ENCODE measurements around the gene PSORS1C2. TPM values are rescaled to one million over a fixed set of nuclear protein-coding genes. Genes with fewer than 3 reads are reported as not detected.

Gene PSORS1C2
- total RNA-seq, 1 donor from 2014 or later: not detected

DNA sequence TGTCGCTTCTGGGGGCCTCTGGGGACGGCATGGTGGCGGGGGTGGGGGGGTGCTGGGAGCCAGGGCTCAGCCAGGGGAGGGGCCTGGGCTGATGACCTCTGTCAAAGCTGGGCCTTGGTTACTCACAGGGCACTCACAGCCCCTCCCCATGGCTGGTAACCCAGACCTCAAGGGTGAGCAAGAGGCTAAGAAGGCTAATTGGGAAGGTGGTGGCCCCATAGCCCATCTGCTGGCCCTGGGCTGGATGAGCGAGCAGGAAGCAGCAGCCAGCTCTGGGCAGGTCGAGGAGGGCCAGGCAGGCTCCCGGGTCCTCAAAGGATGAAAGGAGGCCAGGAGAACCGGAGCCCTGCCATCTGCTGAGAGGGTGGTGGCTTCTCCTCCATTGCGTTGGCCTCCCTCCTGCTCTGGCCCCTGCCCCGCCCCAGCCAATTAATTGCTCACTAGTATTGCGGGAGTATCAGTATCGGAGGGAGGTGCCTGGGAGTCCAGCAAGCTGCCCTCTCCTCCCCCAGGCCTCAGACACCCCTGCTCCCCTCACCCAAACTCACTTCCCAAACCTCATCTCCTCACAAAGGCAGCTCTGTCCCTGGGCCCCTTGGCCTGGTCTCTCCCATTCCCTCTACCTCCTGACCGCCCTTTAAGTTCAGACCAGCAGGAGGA, 17.6 kb downstream of the PSORS1C2 start:
- CTCF ChIA-PET: no interaction called here
- H3K36me3 Mint-ChIP-seq (ENCODE audit: low read depth): no peaks in the 10 kb centered on the region
- TF ChIP-seq, protein P1, sequence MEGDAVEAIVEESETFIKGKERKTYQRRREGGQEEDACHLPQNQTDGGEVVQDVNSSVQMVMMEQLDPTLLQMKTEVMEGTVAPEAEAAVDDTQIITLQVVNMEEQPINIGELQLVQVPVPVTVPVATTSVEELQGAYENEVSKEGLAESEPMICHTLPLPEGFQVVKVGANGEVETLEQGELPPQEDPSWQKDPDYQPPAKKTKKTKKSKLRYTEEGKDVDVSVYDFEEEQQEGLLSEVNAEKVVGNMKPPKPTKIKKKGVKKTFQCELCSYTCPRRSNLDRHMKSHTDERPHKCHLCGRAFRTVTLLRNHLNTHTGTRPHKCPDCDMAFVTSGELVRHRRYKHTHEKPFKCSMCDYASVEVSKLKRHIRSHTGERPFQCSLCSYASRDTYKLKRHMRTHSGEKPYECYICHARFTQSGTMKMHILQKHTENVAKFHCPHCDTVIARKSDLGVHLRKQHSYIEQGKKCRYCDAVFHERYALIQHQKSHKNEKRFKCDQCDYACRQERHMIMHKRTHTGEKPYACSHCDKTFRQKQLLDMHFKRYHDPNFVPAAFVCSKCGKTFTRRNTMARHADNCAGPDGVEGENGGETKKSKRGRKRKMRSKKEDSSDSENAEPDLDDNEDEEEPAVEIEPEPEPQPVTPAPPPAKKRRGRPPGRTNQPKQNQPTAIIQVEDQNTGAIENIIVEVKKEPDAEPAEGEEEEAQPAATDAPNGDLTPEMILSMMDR (IDR thresholded peaks at IDR 0.05): no peak
- H3K27me3 Mint-ChIP-seq: peaks cover 16% of the 10 kb centered on the region
- no peak overlapping the region for H3K27ac Mint-ChIP-seq
- H3K4me3 Mint-ChIP-seq: no peak overlapping the region
- no peaks in the 10 kb centered on the region for H3K9me3 Mint-ChIP-seq
- intact Hi-C loops (cut with micrococcal nuclease): no loop called here
- POLR2A ChIA-PET: no interaction called here
- ATAC-seq (ENCODE audit: low read depth) (no peak), DNase-seq (no peak)
- no peaks in the 10 kb centered on the region for H3K4me1 Mint-ChIP-seq

DNA sequence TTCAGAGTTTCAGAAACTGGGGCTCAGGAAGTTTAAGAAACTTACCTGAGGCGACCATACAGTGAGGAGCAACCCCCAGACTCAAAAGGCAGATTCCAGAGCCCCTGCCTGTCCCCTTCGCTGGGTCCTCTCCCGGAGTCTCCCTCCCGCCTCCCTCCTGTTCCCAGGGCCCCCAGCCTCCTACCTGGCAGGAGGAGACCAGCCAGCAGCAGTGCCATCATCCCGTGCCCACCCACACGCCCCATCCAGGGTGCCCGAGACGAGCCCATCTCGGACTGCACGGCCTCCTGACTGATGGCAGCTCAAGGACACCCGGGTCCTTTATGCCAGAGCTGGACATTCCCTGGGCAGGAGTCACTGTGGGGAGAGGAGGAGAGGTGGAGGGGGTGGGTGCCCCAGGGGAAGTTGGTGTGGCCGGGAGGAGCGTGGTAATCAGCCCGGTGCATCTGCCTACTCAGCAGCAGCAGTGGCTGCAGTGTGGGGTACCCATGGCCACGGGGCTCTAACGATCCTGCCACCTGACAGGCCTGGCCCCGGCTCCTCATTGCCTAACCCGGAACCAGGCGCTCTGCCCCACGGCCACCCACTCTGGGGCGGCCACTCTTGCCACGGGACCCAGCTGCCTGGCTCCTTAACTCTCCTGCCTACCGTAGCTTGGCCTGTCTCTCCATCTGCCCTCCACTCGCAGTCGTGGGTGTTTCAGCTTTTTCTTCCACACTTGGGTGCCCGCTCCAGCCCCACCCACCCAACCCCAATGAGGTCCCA, 18.5 kb downstream of the PSORS1C2 start, which contains the start of gene CDSN:
CDSN (minus strand) TSS at position 296 of the 765 bp plus-strand sequence; CDS start at position 269, 27 bp downstream.
- Mint-ChIP-seq H3K36me3 (ENCODE audit: low read depth) (no peaks in the 10 kb centered on the region), H3K4me3 (no peak within 1 kb of the TSS), H3K9me3 (no peaks in the 10 kb centered on the region), H3K4me1 (peaks cover 3% of the 10 kb centered on the region), H3K27me3 (peaks cover 16% of the 10 kb centered on the region), H3K27ac (no peak within 1 kb of the TSS)
- ChIA-PET POLR2A (no interaction called here), CTCF (no interaction called here)
- TF ChIP-seq, protein P1 (IDR thresholded peaks at IDR 0.05): no peak
- intact Hi-C loops (cut with micrococcal nuclease): no loop called here
- ATAC-seq (ENCODE audit: low read depth) (no peak), DNase-seq (no peak)

DNA sequence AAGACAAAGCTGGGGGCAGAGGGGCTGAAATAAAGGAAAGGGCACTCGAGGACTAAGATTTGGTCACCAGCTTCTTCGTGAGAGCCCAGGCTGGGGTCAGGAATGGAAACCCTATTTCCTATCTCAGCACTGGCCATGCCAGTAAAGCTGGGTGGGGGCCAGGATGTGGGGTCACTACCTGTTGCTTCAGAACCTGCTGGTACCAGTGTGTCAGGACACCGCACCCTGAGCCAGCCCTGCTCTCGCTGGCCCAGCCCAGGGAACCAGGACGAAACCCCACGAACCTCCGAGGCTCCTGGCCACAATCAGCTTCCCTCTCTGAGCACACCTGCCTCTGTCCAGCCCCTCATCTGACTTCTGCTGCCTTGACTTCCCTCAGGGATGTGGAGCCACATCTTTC, 20.7 kb downstream of the PSORS1C2 start:
- no peak overlapping the region for H3K4me3 Mint-ChIP-seq
- CTCF ChIA-PET: interaction anchor here (1.2 kb wide), 1 partner anchor 38 kb away, joined by 5 read pairs; no protein-coding TSS in a partner anchor
- DNase-seq: no peak

DNA sequence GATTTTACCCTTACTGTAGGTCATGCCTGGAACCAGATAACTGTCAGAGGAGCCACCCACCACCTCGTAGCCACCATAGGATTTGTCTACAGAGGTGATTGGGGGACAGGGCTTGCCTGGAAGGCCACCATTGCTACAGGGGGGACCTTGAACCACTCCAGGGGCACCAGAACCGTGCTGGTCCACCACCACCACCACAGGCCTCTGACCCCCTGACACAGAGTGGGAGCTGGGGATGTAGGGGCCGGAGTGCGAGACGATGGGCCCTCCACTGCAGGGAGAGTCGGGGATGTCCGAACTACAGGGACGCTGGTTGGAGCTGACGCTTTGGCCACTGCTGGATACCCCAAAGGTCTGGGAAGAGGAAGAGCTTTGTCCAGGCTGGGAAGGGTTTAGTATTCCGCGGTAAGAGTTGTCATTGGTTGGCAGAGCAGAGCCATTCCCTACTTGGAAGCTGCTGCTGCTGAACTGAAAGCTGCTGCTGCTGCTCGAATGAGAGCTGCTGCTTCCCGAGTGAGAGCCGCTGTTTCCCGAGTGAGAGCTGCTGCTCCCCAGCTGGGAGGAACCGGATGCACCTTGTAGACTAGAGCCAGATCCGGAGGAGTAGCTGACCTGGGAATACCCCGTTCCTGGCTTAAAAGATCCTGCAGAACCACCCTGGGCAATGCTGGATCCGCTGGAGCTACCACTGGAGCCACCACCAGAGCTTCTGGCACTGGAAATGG, 22.0 kb downstream of the PSORS1C2 start:
- H3K4me3 Mint-ChIP-seq: no peak overlapping the region
- ChIA-PET CTCF (no interaction called here), POLR2A (interaction anchor here (0.5 kb wide), 1 partner anchor 502 kb away, joined by 3 read pairs; no protein-coding TSS in a partner anchor)
- H3K27me3 Mint-ChIP-seq: peaks cover 19% of the 10 kb centered on the region
- no peak overlapping the region for H3K27ac Mint-ChIP-seq
- no peak for DNase-seq
- H3K4me1 Mint-ChIP-seq: peaks cover 5% of the 10 kb centered on the region
- no peaks in the 10 kb centered on the region for H3K9me3 Mint-ChIP-seq
- ATAC-seq (ENCODE audit: low read depth): no peak
- TF ChIP-seq, protein P1 (IDR thresholded peaks at IDR 0.05): no peak
- H3K36me3 Mint-ChIP-seq (ENCODE audit: low read depth): no peaks in the 10 kb centered on the region
- intact Hi-C loops (cut with micrococcal nuclease): no loop called here

More for the DNA sequence above, 20.7 kb downstream of the PSORS1C2 start:
- peaks cover 5% of the 10 kb centered on the region for H3K4me1 Mint-ChIP-seq
- no peak for ATAC-seq (ENCODE audit: low read depth)
- no peaks in the 10 kb centered on the region for H3K36me3 Mint-ChIP-seq (ENCODE audit: low read depth)
- H3K27ac Mint-ChIP-seq: no peak overlapping the region
- TF ChIP-seq, protein P1 (IDR thresholded peaks at IDR 0.05): no peak
- no peaks in the 10 kb centered on the region for H3K9me3 Mint-ChIP-seq
- peaks cover 21% of the 10 kb centered on the region for H3K27me3 Mint-ChIP-seq
- intact Hi-C loops (cut with micrococcal nuclease): no loop called here
- POLR2A ChIA-PET: no interaction called here
